HG02970 (cell line): ENCODE measurements around the gene ARID5A.

Source experiments
- ATAC-seq: cut with Tn5 transposase; IDR thresholded peaks from one replicate; pipeline ENCODE4 v1.9.1; 2021; ENCODE audit warnings: mild to moderate bottlenecking, moderate library complexity, moderate number of reproducible peaks; ENCODE audit not compliant: unreplicated experiment, low FRiP score

The ARID5A gene

GRCh38 chr2:96591054-96591453, 54.5 kb downstream of the ARID5A start:
- ATAC-seq, result no peak

DNA sequence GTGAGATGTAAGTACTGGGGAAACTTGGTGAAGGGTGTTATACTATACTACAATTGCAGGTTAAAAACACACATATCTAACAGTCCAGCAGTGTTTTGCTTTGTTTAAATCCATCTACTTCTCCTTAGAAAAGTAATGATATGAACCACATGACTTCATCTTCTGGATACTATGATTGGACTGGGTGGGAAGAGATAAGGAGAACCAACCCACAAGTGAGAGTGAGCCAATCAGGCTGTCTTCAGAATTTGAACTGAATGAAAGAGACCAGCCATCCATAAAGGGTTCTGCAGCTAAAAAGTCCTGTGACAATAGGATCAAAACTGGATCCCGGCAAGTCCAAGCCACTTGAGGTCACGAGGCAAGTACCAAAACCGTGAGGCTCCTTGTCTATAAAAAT, 54.9 kb downstream of the ARID5A start:
- no peak for ATAC-seq

- no peak for ATAC-seq
These were observed 57.7 kb downstream of the ARID5A start for GRCh38 chr2:96594282-96594681.

DNA sequence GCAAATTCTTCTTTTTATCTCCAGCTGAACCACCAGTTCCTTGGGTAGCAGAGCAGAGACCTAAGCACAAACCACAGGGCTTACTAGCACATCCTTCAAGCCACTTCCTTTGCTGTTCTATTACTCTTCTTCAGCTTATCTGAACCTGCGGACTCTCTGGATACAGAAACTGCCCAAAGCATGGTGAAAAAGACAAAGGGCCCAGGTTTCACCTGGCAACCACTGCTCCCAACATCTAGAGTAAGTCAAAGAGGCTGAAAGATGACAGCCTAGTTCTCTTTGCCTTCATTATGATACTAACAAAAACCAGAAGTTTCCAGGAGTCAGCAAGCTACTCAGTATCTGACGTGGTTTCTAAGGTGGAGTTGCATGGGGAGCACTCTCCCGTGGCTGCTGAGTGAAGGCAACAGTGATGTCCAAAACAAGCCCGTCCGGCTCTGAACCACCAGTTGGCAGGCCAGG, 58.2 kb downstream of the ARID5A start:
- no peak for ATAC-seq

DNA sequence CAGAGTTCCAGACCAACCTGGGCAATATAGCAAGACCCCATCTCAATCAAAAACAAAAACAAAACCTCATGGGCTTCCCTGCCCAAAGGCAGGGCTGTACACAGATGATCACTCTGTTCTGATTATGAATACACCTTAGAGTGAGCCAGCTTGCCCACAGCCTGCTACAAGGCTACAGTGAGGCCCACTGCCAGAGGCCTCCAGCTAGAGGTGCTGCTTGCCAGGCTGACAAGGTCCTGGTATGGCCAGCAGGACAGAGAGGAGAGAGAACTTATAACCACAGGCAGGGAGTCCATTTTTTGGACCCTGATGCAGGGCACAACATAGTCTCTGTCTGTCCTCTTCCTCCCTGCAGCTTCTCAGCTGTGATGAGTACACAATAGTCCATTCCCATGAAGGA, 60.0 kb downstream of the ARID5A start:
- no peak for ATAC-seq

- no peak for ATAC-seq
These were observed 63.4 kb downstream of the ARID5A start for GRCh38 chr2:96599941-96600340.

GRCh38 chr2:96601382-96602292, 65.1 kb downstream of the ARID5A start:
- no peak for ATAC-seq
